ENCODE results near the gene ITGA2. TPM values are rescaled to one million over a fixed set of nuclear protein-coding genes. Genes with fewer than 3 reads are reported as not detected.
"Not testable (repeated sequence)": the region's sequence is repeated elsewhere in the genome, so short reads cannot be mapped to it uniquely, and the experiment has no call there.

The ITGA2 gene
- polyA plus RNA-seq (ENCODE audit: insufficient read length in 4 of 4) = 10 to 100 TPM; 24.6 to 32.3 (median 29.4) TPM

- peak in 2 of 4 donors; percentile 40 to 41 for DNase-seq (ENCODE audit: low read depth in 4 of 4, low spot score in 3 of 4)
Measured at GRCh38 chr5:52989025-52989780, at the start of gene ITGA2. Gene ITGA2 (plus strand): TSS chr5:52989352. CDS start chr5:52989469, 117 bp downstream.

- no peak for DNase-seq (ENCODE audit: low read depth in 4 of 4, low spot score in 3 of 4)
Measured at GRCh38 chr5:52943285-52943684, 45.9 kb upstream of the ITGA2 start.

- no peak for DNase-seq (ENCODE audit: low read depth in 4 of 4, low spot score in 3 of 4)
Measured at GRCh38 chr5:52943808-52944207, 45.3 kb upstream of the ITGA2 start.

- no peak for DNase-seq (ENCODE audit: low read depth in 4 of 4, low spot score in 3 of 4)
Measured at GRCh38 chr5:52945040-52945439, 44.1 kb upstream of the ITGA2 start.

- no peak for DNase-seq (ENCODE audit: low read depth in 4 of 4, low spot score in 3 of 4)
Measured at GRCh38 chr5:52947208-52947607, 41.9 kb upstream of the ITGA2 start.

- DNase-seq (ENCODE audit: low read depth in 4 of 4, low spot score in 3 of 4) = no peak
Measured at GRCh38 chr5:52947851-52948250, 41.3 kb upstream of the ITGA2 start.

GRCh38 chr5:52948418-52949076, 40.6 kb upstream of the ITGA2 start:
- DNase-seq (ENCODE audit: low read depth in 4 of 4, low spot score in 3 of 4) = peak; percentile 35 to 63 (median 42)

GRCh38 chr5:52950686-52951085, 38.5 kb upstream of the ITGA2 start:
- no peak for DNase-seq (ENCODE audit: low read depth in 4 of 4, low spot score in 3 of 4)

- DNase-seq (ENCODE audit: low read depth in 4 of 4, low spot score in 3 of 4) = no peak
Measured at GRCh38 chr5:52952483-52952882, 36.7 kb upstream of the ITGA2 start.

- no peak for DNase-seq (ENCODE audit: low read depth in 4 of 4, low spot score in 3 of 4)
Measured at GRCh38 chr5:52956014-52956413, 33.1 kb upstream of the ITGA2 start.

GRCh38 chr5:52956915-52957747, 32.0 kb upstream of the ITGA2 start:
- peak in 1 of 4 donors; percentile 18 for DNase-seq (ENCODE audit: low read depth in 4 of 4, low spot score in 3 of 4)

GRCh38 chr5:52961274-52961681, 27.9 kb upstream of the ITGA2 start:
- DNase-seq (ENCODE audit: low read depth in 4 of 4, low spot score in 3 of 4) = no peak

GRCh38 chr5:52963636-52964035, 25.5 kb upstream of the ITGA2 start:
- no peak for DNase-seq (ENCODE audit: low read depth in 4 of 4, low spot score in 3 of 4)

- DNase-seq (ENCODE audit: low read depth in 4 of 4, low spot score in 3 of 4) = no peak
Measured at GRCh38 chr5:52964138-52964537, 25.0 kb upstream of the ITGA2 start.

- DNase-seq (ENCODE audit: low read depth in 4 of 4, low spot score in 3 of 4) = not testable (repeated sequence)
Measured at GRCh38 chr5:52976157-52976556, 13.0 kb upstream of the ITGA2 start.

GRCh38 chr5:52977264-52977897, 11.8 kb upstream of the ITGA2 start:
- DNase-seq (ENCODE audit: low read depth in 4 of 4, low spot score in 3 of 4) = no peak

GRCh38 chr5:52981507-52981906, 7.6 kb upstream of the ITGA2 start:
- no peak for DNase-seq (ENCODE audit: low read depth in 4 of 4, low spot score in 3 of 4)

- no peak for DNase-seq (ENCODE audit: low read depth in 4 of 4, low spot score in 3 of 4)
Measured at GRCh38 chr5:52983731-52984636, 5.2 kb upstream of the ITGA2 start.

GRCh38 chr5:52985306-52985705, 3.8 kb upstream of the ITGA2 start:
- DNase-seq (ENCODE audit: low read depth in 4 of 4, low spot score in 3 of 4) = no peak
